Neural progenitor cell (in vitro differentiated cells): ENCODE results near the gene RNF225.

ENCODE experiments used
- EZH2 ChIP-seq: fragments of 200-600 bp; sonication (generic); IDR thresholded peaks from 2 replicates; pipeline ENCODE4 v1.6.1; 2017; ENCODE audit warnings: antibody characterized with exemption, mild to moderate bottlenecking, moderate library complexity
- EZH2phosphoT487 ChIP-seq: fragments of 200-600 bp; sonication (generic); IDR thresholded peaks from 2 replicates; pipeline ENCODE4 v1.6.1; 2017; ENCODE audit warnings: antibody characterized with exemption
- TF ChIP-seq, protein P1 (sequence below): fragments of 200-600 bp; sonication (generic); IDR thresholded peaks from 2 replicates; pipeline ENCODE4 v1.5.1; 2017; ENCODE audit warnings: antibody characterized with exemption, mild to moderate bottlenecking

DNA sequence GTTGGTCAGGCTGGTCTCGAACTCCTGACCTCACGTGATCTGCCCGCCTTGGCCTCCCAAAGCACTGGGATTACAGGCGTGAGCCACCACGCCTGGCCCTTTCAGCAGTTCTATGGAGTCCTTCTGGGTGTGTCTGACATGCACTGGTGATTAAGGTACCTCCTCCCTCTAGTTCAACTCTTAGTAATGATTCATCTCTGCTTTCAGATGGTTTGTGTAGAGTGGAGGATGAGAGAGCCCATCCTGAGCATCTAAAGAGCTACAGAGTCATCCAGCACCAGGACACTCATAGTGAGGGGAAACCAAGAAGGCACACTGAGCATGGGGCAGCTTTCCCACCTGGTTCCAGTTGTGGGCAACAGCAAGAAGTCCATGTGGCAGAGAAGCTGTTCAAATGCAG is 21.1 kb downstream of the RNF225 start:
- TF ChIP-seq EZH2: no peak
- TF ChIP-seq, protein P1, sequence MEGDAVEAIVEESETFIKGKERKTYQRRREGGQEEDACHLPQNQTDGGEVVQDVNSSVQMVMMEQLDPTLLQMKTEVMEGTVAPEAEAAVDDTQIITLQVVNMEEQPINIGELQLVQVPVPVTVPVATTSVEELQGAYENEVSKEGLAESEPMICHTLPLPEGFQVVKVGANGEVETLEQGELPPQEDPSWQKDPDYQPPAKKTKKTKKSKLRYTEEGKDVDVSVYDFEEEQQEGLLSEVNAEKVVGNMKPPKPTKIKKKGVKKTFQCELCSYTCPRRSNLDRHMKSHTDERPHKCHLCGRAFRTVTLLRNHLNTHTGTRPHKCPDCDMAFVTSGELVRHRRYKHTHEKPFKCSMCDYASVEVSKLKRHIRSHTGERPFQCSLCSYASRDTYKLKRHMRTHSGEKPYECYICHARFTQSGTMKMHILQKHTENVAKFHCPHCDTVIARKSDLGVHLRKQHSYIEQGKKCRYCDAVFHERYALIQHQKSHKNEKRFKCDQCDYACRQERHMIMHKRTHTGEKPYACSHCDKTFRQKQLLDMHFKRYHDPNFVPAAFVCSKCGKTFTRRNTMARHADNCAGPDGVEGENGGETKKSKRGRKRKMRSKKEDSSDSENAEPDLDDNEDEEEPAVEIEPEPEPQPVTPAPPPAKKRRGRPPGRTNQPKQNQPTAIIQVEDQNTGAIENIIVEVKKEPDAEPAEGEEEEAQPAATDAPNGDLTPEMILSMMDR: no peak
- no peak for TF ChIP-seq EZH2phosphoT487
